Epidermal melanocyte (primary cell): ENCODE data around the gene ZSCAN5C.
"Not testable (repeated sequence)": the region's sequence is repeated elsewhere in the genome, so short reads cannot be mapped to it uniquely, and the experiment has no call there.

Experiments used
- DNase-seq: peaks from one replicate; pipeline ENCODE4 v3.0.0; 2011; ENCODE audit warnings: low spot score; ENCODE audit not compliant: insufficient read length

Gene ZSCAN5C, protein sequence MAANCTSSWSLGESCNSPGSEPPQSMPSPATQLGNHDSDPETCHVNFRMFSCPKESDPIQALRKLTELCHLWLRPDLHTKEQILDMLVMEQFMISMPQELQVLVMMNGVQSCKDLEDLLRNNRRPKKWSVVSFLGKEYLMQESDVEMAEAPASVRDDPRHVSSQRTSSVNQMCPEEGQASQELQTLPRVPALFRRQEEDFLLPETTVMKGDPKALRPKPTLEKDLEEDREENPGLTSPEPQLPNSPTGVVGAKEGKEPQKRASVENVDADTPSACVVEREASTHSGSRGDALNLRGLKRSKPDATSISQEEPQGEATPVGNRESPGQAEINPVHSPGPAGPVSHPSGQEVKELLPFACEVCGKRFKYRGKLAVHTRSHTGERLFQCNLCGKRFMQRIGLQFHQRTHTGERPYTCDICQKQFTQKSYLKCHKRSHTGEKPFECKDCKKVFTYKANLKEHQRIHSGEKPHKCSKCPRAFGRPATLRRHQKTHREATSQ

GRCh38 chr19:56201973-56202372 lies at the start of gene ZSCAN5C:
ZSCAN5C (plus strand) TSS chr19:56202273; CDS start chr19:56205914, 3,641 bp downstream.
- no peak for DNase-seq

DNA sequence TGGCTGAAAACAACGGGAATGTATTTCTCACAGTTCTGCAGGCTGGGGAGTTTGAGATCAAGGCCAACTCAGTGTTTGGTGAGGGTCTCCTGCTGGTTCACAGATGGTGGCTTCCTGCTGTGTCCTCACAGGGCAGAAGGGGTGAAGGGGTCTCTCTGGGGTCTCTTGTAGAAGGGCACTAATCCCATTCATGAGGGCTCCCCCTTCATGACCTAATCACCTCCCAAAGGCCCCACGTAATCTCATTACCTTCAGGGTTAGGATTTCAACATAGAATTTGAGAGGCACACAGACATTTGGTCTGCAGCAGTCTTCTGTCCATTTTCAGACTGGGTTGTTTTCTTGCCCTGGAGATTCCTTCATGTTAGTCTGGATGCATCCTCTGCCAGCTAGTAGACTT lies 49.4 kb upstream of the ZSCAN5C start:
- DNase-seq = no peak

DNA sequence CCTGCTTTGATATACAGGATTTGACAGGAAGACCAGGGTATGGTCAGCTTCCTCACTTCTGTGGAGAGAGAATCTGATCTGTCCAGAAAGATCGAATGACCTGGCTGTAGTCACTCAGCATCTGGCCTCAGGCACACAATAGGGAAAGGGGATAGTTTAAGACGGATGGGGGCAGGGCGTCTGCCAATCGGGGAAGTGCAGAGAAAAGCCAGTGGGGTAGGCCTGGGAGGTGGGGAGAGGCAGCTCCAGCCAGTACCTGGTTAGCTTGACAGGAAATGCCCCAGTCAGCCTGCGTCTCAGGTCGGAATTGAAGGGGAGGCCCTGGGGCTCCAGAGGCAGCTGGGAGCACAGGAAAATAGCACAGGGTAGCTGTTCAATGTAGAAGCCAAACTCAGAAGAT lies 48.6 kb upstream of the ZSCAN5C start:
- no peak for DNase-seq

GRCh38 chr19:56155124-56155687 lies 46.9 kb upstream of the ZSCAN5C start:
- DNase-seq = no peak

- no peak for DNase-seq
Measured at GRCh38 chr19:56156768-56157167, 45.3 kb upstream of the ZSCAN5C start.

GRCh38 chr19:56158170-56158757 lies 43.8 kb upstream of the ZSCAN5C start:
- DNase-seq = no peak

DNA sequence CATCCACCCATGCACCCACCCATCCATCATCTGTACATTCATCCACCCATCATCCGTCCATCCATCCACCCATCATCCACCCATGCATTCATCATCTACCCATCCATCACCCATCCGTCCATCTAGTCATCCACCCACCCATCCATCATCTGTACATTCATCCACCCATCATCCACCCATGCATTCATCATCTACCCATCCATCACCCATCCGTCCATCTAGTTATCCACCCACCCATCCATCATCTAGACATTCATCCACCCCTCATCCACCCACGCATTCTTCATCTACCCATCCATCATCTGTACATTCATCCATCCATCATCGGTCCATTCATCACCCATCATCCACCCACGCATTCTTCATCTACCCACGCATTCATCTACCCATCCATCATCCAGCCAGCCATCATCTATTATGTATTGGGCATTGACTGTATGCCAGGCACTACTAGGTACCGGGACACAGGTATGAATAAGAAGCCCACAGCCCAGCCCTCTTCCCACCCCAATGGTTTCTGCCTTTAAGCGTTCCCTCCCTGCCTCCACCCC lies 43.0 kb upstream of the ZSCAN5C start:
- DNase-seq = no peak

- DNase-seq = no peak
Measured at GRCh38 chr19:56159622-56160271, 42.3 kb upstream of the ZSCAN5C start.

DNA sequence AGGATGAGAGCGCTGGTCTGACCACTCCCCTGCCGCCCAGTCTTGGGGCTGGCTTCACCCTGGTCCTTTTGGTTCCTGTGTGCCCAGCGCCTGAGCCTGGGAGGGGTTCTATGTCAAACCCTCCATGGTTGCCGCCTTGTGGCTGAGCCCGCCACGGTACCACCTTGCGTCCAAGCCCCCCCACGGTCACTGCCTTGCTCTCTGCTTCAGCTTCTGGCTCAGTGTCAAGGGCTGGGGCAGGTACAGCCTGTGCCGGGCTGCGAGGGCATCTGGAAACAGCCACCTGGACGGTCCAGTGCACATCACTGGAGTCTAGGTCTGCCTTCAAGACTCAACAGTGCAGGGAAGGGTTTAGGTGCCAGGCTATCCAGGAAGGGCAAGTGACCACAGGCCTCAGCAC lies 40.5 kb upstream of the ZSCAN5C start:
- DNase-seq = no peak

DNA sequence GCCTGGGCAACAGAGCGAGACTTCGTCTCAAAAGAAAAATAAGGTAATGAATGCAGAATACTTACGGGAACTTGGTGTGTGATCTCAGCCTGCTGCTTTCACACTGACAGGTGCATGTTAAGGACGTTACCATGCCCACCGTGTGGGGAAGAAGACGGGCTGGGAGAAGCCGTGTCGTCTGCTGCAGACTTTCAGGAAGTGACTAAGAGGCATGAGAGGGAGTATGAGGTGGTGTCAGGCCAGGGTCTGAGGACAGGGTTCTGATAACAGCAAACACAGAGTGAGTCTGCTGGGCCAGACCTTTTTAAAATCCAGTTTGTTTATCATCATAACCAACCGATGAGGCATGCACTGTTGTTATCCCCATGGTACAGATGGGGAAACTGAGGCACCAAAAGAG lies 39.8 kb upstream of the ZSCAN5C start:
- no peak for DNase-seq

GRCh38 chr19:56163097-56163496 lies 39.0 kb upstream of the ZSCAN5C start:
- no peak for DNase-seq

DNA sequence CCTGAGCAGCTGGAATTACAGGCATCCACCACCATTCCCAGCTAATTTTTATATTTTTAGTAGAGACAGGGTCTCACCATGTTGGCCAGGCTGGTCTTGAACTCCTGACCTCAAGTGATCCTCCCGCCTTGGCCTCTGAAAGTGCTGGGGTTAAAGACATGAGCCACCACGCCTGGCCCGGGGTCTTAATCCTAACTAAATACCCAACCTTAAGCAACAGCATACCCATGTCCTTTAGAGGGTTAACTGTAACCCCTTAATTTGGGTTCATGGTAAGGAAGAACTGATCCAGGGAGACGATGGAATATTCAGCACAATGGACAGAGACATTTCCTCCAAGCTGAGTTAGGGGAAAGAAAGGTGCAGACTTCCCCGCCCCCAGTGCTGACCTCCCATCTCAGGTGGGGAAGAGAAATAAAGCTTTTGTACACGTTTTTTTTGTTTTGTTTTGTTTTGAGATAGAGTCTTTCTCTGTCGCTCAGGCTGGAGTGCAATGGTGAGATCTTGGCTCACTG lies 35.0 kb upstream of the ZSCAN5C start:
- no peak for DNase-seq

- no peak for DNase-seq
Measured at GRCh38 chr19:56170261-56170660, 31.8 kb upstream of the ZSCAN5C start.

DNA sequence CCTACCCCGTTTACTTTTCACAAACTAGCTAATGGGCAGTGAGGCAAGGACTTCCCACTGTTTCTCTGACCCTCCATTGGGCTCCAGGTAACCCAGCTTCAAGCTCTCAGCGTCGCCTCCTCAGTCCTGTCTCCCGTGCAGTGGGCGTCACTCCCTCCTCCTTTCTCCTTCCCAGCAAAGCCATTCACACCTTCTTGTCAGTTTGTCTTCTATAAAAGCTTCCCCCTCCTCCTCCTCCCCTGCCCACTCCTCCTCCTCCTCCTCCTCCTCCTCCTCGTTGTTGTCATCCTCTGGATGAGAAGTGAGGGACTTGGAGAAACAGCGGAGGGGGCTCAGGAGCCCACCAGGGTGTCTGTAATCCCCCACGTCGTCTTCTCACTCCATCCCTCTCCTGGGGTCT lies 28.0 kb upstream of the ZSCAN5C start:
- DNase-seq = no peak

- DNase-seq = no peak
Measured at GRCh38 chr19:56174550-56174949, 27.5 kb upstream of the ZSCAN5C start.

DNA sequence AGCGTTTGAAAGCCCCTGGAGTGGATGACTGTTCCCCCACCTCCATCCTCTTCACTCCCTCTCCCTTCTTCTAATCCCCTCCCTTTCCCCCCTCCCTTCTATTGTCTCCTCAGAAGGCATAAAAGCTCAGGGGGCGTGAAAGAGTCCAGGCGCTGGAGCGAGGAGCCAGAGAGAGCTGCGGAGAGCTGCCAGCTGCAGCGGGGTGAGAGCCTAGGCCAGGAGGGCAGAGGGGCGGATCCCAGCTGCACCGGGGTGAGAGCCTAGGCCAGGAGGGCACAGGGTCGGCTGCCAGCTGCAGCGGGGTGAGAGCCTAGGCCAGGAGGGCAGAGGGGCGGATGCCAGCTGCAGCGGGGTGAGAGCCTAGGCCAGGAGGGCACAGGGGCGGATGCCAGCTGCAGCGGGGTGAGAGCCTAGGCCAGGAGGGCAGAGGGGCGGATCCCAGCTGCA lies 26.2 kb upstream of the ZSCAN5C start, which contains the start of gene GALP:
Gene GALP (plus strand): TSS at position 148 of the 447 bp plus-strand sequence. CDS start 1,101 bp downstream, outside the sequence.
- DNase-seq = not testable (repeated sequence)

GRCh38 chr19:56176310-56176709 lies 25.8 kb upstream of the ZSCAN5C start:
- not testable (repeated sequence) for DNase-seq

DNA sequence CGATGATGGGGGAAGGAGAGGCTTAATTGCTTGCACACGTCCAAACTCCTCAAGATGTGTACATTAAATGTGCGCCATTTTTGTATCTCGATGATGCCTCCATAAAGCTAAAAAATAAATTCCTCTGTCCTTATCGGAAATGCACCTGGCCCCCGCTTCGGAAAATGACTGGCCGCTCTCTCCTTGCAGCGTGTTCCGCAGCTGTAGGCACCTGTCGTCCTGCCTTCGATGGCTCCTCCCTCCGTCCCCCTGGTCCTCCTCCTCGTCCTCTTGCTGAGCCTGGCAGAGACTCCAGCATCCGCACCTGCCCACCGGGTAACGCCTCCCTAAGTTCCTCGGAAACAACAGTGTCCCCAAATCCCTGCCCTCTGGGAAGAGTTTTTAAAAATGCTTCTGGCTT lies 25.2 kb upstream of the ZSCAN5C start:
- no peak for DNase-seq

- DNase-seq = no peak
Measured at GRCh38 chr19:56177564-56178243, 24.4 kb upstream of the ZSCAN5C start.

DNA sequence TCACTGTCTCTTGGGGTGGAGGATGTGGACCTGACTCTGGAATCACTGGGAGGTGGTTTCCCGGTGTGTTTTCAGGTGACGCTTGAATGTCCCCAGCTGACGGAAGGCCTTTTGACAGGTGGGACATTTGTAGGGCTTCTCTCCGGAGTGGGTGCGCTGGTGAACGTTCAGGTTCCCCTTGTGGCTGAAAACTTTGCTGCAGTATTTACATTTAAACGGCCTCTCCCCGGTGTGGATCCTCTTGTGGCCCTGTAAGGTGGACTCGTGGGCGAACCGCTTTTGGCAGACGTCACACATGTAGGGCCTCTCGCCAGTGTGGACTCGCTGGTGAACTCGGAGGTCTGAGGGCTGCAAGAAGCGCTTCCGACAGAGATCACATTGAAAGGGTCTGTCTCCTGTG lies 12.3 kb upstream of the ZSCAN5C start:
- DNase-seq = no peak

GRCh38 chr19:56191115-56191514 lies 11.0 kb upstream of the ZSCAN5C start:
- no peak for DNase-seq
